Measurements from ENCODE around the gene TMEM63A. TPM values are rescaled to one million over a fixed set of nuclear protein-coding genes. Genes with fewer than 3 reads are reported as not detected.
"Not testable (repeated sequence)": the region's sequence is repeated elsewhere in the genome, so short reads cannot be mapped to it uniquely, and the experiment has no call there.

Gene TMEM63A
- total and polyA plus RNA-seq, 10 of the 15 experiments (the other 5 are each of a cell fraction or from before 2014, with no cell fraction given), result 1.3 to 33.5 (median 15.2) TPM

DNA sequence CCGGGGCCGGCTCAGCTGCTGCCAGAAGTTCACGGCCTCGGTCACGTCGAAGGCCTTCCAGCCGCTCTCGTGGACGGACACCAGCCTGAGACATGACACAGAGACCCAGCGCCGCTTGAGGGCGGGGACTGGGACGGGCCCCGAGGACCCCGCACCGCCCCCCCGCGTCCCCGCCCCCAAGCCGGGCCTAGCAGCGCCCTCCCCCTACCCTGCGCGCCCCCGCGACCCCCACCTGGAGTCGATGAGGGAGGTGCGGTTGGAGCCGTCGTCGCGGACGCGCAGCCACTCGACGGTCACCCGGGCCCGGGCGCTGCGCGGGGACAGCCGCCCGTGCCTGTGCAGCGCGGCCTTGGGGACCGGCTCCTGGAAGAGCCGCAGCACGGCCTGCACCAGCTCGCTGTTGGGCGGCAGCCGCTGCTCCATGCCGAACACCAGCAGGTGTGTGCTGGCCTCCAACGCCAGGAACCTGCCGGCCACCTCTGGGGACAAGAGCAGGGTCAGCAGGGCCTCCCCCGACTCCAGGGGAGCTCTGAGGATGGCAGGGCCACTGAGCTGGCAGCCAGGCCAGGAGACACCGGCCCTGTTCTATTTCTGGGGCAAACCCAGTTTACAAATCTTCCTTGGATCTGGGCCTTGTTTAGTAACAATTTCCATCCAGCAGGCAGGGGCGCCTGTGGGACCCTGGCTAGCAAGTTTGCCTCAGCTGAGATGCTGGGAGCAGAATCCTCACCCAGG is 5.5 kb upstream of the TMEM63A start:
- CTCF ChIA-PET; intact Hi-C loops (cut with micrococcal nuclease; ENCODE audit: unreplicated experiment); H2AFZ ChIP-seq (ENCODE audit: control insufficient read depth, low read depth, low read length); H3K27me3 ChIP-seq (replicated peaks in 1 of 2; ENCODE audit: control insufficient read depth in 2 of 2, insufficient read depth in 2 of 2, low read length in 1 of 2); ATAC-seq; FAIRE-seq; H3K36me3 ChIP-seq (ENCODE audit: control insufficient read depth in 2 of 2, insufficient read depth in 2 of 2, low read length in 1 of 2); in situ Hi-C loops (cut with MboI); POLR2A ChIA-PET; H3K27ac ChIP-seq (ENCODE audit: control insufficient read depth, insufficient read depth); H3K9ac ChIP-seq (ENCODE audit: control insufficient read depth, insufficient read depth, low read length); H3K4me3 ChIP-seq; H3K79me2 ChIP-seq (ENCODE audit: control insufficient read depth, insufficient read depth, low read length); H3K4me1 ChIP-seq (ENCODE audit: control insufficient read depth, insufficient read depth, low read length); H3K4me2 ChIP-seq (ENCODE audit: control insufficient read depth, insufficient read depth); DNase-seq (ENCODE audit: low read depth, low spot score); H3K9me3 ChIP-seq (replicated peaks; ENCODE audit: control insufficient read depth, insufficient read depth, low read length); RAD21 ChIA-PET (ENCODE audit: unreplicated experiment); SMC1A ChIA-PET (ENCODE audit: uncharacterized antibody, unreplicated experiment); H4K20me1 ChIP-seq (ENCODE audit: control insufficient read depth, insufficient read depth); BruUV-seq (replicated peaks): not testable (repeated sequence)
- WGBS (ENCODE audit: insufficient coverage, insufficient replicate concordance, low lambda C conversion rate, missing lambda C conversion rate), result 48% methylated on average over 5 of the region's 56 CpGs

DNA sequence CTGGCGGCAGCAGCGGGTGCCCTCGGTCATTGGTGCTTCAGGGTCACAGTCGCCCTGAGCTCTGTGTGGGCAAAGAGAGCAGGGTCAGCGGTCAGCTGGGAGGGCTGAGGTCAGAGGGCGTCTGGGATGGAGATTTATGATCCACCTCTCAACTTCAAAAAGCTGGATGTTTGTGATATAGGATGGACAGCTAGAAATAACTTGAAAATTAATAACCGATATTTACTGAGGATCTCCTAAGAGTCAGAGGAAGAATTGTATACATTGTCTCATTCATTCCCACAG is 4.8 kb upstream of the TMEM63A start:
- POLR2A ChIA-PET, result no interaction called here
- H3K4me3 ChIP-seq, result no peak overlapping the region

More for the DNA sequence above, 4.8 kb upstream of the TMEM63A start:
- WGBS (ENCODE audit: insufficient coverage, insufficient replicate concordance, low lambda C conversion rate, missing lambda C conversion rate), result 68% methylated on average over 7 of the region's 7 CpGs
- TF ChIP-seq, protein P1, sequence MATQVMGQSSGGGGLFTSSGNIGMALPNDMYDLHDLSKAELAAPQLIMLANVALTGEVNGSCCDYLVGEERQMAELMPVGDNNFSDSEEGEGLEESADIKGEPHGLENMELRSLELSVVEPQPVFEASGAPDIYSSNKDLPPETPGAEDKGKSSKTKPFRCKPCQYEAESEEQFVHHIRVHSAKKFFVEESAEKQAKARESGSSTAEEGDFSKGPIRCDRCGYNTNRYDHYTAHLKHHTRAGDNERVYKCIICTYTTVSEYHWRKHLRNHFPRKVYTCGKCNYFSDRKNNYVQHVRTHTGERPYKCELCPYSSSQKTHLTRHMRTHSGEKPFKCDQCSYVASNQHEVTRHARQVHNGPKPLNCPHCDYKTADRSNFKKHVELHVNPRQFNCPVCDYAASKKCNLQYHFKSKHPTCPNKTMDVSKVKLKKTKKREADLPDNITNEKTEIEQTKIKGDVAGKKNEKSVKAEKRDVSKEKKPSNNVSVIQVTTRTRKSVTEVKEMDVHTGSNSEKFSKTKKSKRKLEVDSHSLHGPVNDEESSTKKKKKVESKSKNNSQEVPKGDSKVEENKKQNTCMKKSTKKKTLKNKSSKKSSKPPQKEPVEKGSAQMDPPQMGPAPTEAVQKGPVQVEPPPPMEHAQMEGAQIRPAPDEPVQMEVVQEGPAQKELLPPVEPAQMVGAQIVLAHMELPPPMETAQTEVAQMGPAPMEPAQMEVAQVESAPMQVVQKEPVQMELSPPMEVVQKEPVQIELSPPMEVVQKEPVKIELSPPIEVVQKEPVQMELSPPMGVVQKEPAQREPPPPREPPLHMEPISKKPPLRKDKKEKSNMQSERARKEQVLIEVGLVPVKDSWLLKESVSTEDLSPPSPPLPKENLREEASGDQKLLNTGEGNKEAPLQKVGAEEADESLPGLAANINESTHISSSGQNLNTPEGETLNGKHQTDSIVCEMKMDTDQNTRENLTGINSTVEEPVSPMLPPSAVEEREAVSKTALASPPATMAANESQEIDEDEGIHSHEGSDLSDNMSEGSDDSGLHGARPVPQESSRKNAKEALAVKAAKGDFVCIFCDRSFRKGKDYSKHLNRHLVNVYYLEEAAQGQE (IDR thresholded peaks at IDR 0.05; ENCODE audit: low read depth, low read length), result no peak
- TF ChIP-seq, protein P2, sequence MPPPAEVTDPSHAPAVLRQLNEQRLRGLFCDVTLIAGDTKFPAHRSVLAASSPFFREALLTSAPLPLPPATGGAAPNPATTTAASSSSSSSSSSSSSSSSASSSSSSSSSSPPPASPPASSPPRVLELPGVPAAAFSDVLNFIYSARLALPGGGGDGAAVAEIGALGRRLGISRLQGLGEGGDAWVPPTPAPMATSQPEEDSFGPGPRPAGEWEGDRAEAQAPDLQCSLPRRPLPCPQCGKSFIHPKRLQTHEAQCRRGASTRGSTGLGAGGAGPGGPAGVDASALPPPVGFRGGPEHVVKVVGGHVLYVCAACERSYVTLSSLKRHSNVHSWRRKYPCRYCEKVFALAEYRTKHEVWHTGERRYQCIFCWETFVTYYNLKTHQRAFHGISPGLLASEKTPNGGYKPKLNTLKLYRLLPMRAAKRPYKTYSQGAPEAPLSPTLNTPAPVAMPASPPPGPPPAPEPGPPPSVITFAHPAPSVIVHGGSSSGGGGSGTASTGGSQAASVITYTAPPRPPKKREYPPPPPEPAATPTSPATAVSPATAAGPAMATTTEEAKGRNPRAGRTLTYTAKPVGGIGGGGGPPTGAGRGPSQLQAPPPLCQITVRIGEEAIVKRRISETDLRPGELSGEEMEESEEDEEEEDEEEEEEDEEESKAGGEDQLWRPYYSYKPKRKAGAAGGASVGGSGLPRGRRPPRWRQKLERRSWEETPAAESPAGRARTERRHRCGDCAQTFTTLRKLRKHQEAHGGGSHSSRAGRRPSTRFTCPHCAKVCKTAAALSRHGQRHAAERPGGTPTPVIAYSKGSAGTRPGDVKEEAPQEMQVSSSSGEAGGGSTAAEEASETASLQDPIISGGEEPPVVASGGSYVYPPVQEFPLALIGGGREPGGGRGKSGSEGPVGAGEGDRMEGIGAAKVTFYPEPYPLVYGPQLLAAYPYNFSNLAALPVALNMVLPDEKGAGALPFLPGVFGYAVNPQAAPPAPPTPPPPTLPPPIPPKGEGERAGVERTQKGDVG (CRISPR knock-in tag; IDR thresholded peaks at IDR 0.05), result no peak
- no peak for TF ChIP-seq EED (IDR thresholded peaks at IDR 0.05; ENCODE audit: low read depth)
- ATAC-seq (no peak), DNase-seq (ENCODE audit: low read depth, low spot score) (no peak), FAIRE-seq (no peak)
- Histone ChIP-seq H3K27me3 (replicated peaks in 1 of 2; ENCODE audit: control insufficient read depth in 2 of 2, insufficient read depth in 2 of 2, low read length in 1 of 2) (no peaks in the 10 kb centered on the region), H3K36me3 (ENCODE audit: control insufficient read depth in 2 of 2, insufficient read depth in 2 of 2, low read length in 1 of 2) (no peaks in the 10 kb centered on the region), H3K4me2 (ENCODE audit: control insufficient read depth, insufficient read depth) (no peak overlapping the region), H3K9me3 (replicated peaks; ENCODE audit: control insufficient read depth, insufficient read depth, low read length) (no peaks in the 10 kb centered on the region), H4K20me1 (ENCODE audit: control insufficient read depth, insufficient read depth) (no peaks in the 10 kb centered on the region), H2AFZ (ENCODE audit: control insufficient read depth, low read depth, low read length) (no peak overlapping the region), H3K27ac (ENCODE audit: control insufficient read depth, insufficient read depth) (no peak overlapping the region), H3K4me1 (ENCODE audit: control insufficient read depth, insufficient read depth, low read length) (0 out of 2 replicates have a peak, but pooled peaks cover 6% of the 10 kb centered on the region), H3K9ac (ENCODE audit: control insufficient read depth, insufficient read depth, low read length) (no peak overlapping the region), H3K79me2 (ENCODE audit: control insufficient read depth, insufficient read depth, low read length) (peaks cover 10% of the 10 kb centered on the region)
- intact Hi-C loops (cut with micrococcal nuclease; ENCODE audit: unreplicated experiment), result no loop called here
- in situ Hi-C loops (cut with MboI), result no loop called here
- RAD21 ChIA-PET (ENCODE audit: unreplicated experiment), result no interaction called here
- SMC1A ChIA-PET (ENCODE audit: uncharacterized antibody, unreplicated experiment), result no interaction called here
- no TSS peak for BruUV-seq (replicated peaks)
- CTCF ChIA-PET, result no interaction called here
